OCI-LY7 (cell line): Measurements from ENCODE around the gene PRDM5.

Source experiments
- EZH2phosphoT487 ChIP-seq: fragments of 200-600 bp; sonication (generic); IDR thresholded peaks from 2 replicates; pipeline ENCODE4 v1.6.1; 2018; ENCODE audit warnings: low read depth, borderline replicate concordance, mild to moderate bottlenecking, mixed run types, antibody characterized with exemption, low read length, moderate library complexity, mixed read lengths
- TF ChIP-seq, protein P1 (sequence below): fragments of 200-600 bp; sonication (generic); conservative IDR thresholded peaks from 2 replicates; pipeline ENCODE4 v1.5.1; 2014; ENCODE audit warnings: mild to moderate bottlenecking, antibody characterized with exemption, low read length, moderate library complexity, mixed read lengths

DNA sequence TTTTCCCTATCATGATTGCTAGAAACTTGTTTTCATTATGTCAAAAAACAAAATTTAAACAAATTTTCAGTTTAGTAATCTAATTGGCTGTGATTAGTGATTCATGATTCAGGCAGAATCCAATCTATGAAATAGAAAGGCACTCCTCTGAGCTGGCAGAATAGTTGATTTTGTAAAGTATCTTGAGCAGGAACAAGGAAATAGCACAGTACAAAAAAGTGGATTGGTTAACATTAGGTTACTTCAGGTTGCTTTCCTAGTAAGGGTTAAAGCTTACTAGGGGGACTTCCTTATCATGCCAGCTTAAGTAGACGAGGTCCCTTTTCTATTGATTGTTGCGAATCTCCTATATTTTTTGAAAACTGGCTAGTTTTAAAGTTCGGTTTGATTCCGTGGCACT, 43.4 kb upstream of the PRDM5 start:
- TF ChIP-seq, protein P1, sequence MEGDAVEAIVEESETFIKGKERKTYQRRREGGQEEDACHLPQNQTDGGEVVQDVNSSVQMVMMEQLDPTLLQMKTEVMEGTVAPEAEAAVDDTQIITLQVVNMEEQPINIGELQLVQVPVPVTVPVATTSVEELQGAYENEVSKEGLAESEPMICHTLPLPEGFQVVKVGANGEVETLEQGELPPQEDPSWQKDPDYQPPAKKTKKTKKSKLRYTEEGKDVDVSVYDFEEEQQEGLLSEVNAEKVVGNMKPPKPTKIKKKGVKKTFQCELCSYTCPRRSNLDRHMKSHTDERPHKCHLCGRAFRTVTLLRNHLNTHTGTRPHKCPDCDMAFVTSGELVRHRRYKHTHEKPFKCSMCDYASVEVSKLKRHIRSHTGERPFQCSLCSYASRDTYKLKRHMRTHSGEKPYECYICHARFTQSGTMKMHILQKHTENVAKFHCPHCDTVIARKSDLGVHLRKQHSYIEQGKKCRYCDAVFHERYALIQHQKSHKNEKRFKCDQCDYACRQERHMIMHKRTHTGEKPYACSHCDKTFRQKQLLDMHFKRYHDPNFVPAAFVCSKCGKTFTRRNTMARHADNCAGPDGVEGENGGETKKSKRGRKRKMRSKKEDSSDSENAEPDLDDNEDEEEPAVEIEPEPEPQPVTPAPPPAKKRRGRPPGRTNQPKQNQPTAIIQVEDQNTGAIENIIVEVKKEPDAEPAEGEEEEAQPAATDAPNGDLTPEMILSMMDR, result no peak
- no peak for TF ChIP-seq EZH2phosphoT487
